DMS53 treated with DMSO at 0.1 percent for 48 hours (cell line): Measurements from ENCODE around the gene RAB11FIP4.

Source experiments
- DNase-seq: peaks from one replicate; lab custom pipeline; 2025; ENCODE audit not compliant: unreplicated experiment; lab: John Stamatoyannopoulos, UW

The RAB11FIP4 gene

GRCh38 chr17:31404028-31404949, 12.8 kb downstream of the RAB11FIP4 start:
- no peak for DNase-seq

GRCh38 chr17:31405890-31406371, 14.5 kb downstream of the RAB11FIP4 start:
- no peak for DNase-seq

GRCh38 chr17:31408586-31408985, 17.1 kb downstream of the RAB11FIP4 start:
- no peak for DNase-seq

- DNase-seq = no peak
These were observed 20.3 kb downstream of the RAB11FIP4 start for GRCh38 chr17:31411707-31412285.

GRCh38 chr17:31412511-31412910, 21.0 kb downstream of the RAB11FIP4 start:
- no peak for DNase-seq

- no peak for DNase-seq
These were observed 21.8 kb downstream of the RAB11FIP4 start for GRCh38 chr17:31413081-31413799.

GRCh38 chr17:31413874-31414549, 22.5 kb downstream of the RAB11FIP4 start:
- DNase-seq = no peak

GRCh38 chr17:31414550-31414918, 23.1 kb downstream of the RAB11FIP4 start:
- no peak for DNase-seq

- no peak for DNase-seq
These were observed 23.6 kb downstream of the RAB11FIP4 start for GRCh38 chr17:31415004-31415454.

GRCh38 chr17:31415640-31416502, 24.4 kb downstream of the RAB11FIP4 start:
- DNase-seq = no peak

- DNase-seq = no peak
These were observed 25.0 kb downstream of the RAB11FIP4 start for GRCh38 chr17:31416503-31416923.

- no peak for DNase-seq
These were observed 25.7 kb downstream of the RAB11FIP4 start for GRCh38 chr17:31417051-31417792.

GRCh38 chr17:31418773-31419350, 27.4 kb downstream of the RAB11FIP4 start:
- DNase-seq = no peak

- DNase-seq = no peak
These were observed 31.0 kb downstream of the RAB11FIP4 start for GRCh38 chr17:31422443-31422842.

- DNase-seq = no peak
These were observed 33.4 kb downstream of the RAB11FIP4 start for GRCh38 chr17:31424944-31425281.

GRCh38 chr17:31425282-31426040, 34.0 kb downstream of the RAB11FIP4 start:
- DNase-seq = no peak

GRCh38 chr17:31427684-31428083, 36.2 kb downstream of the RAB11FIP4 start:
- no peak for DNase-seq

- no peak for DNase-seq
These were observed 36.6 kb downstream of the RAB11FIP4 start for GRCh38 chr17:31428111-31428510.
